ENCODE measurements around the gene NRXN3.

NRXN3 gene

GRCh38 chr14:79822034-79822433, 1651.9 kb downstream of the NRXN3 start:
- no peak for DNase-seq (ENCODE audit: low read depth)

GRCh38 chr14:79825046-79825521, 1654.9 kb downstream of the NRXN3 start:
- no peak for DNase-seq (ENCODE audit: low read depth)

- no peak for DNase-seq (ENCODE audit: low read depth)
Observed at GRCh38 chr14:79826362-79826761, 1656.2 kb downstream of the NRXN3 start.

GRCh38 chr14:79829405-79830166, 1659.4 kb downstream of the NRXN3 start:
- no peak for DNase-seq (ENCODE audit: low read depth)

- DNase-seq (ENCODE audit: low read depth), result no peak
Observed at GRCh38 chr14:79831195-79831892, 1661.2 kb downstream of the NRXN3 start.

- no peak for DNase-seq (ENCODE audit: low read depth)
Observed at GRCh38 chr14:79833781-79834180, 1663.6 kb downstream of the NRXN3 start.

- no peak for DNase-seq (ENCODE audit: low read depth)
Observed at GRCh38 chr14:79834868-79835267, 1664.7 kb downstream of the NRXN3 start.

- no peak for DNase-seq (ENCODE audit: low read depth)
Observed at GRCh38 chr14:79836577-79836976, 1666.4 kb downstream of the NRXN3 start.

GRCh38 chr14:79837699-79838098, 1667.5 kb downstream of the NRXN3 start:
- DNase-seq (ENCODE audit: low read depth), result no peak

- DNase-seq (ENCODE audit: low read depth), result no peak
Observed at GRCh38 chr14:79840103-79840502, 1669.9 kb downstream of the NRXN3 start.

GRCh38 chr14:79840831-79841230, 1670.7 kb downstream of the NRXN3 start:
- DNase-seq (ENCODE audit: low read depth), result no peak

GRCh38 chr14:79841433-79841832, 1671.3 kb downstream of the NRXN3 start:
- no peak for DNase-seq (ENCODE audit: low read depth)

- peak; percentile 25 for DNase-seq (ENCODE audit: low read depth)
Observed at GRCh38 chr14:79842270-79842669, 1672.1 kb downstream of the NRXN3 start.

- DNase-seq (ENCODE audit: low read depth), result no peak
Observed at GRCh38 chr14:79852950-79853744, 1683.0 kb downstream of the NRXN3 start.

GRCh38 chr14:79855789-79856188, 1685.6 kb downstream of the NRXN3 start:
- DNase-seq (ENCODE audit: low read depth), result no peak

- DNase-seq (ENCODE audit: low read depth), result no peak
Observed at GRCh38 chr14:79856381-79856780, 1686.2 kb downstream of the NRXN3 start.

GRCh38 chr14:79861111-79861510, 1690.9 kb downstream of the NRXN3 start:
- DNase-seq (ENCODE audit: low read depth), result no peak

- no peak for DNase-seq (ENCODE audit: low read depth)
Observed at GRCh38 chr14:79862045-79862444, 1691.9 kb downstream of the NRXN3 start.

GRCh38 chr14:79871136-79871535, 1701.0 kb downstream of the NRXN3 start:
- DNase-seq (ENCODE audit: low read depth), result no peak

GRCh38 chr14:79878229-79878628, 1708.1 kb downstream of the NRXN3 start:
- DNase-seq (ENCODE audit: low read depth), result no peak

- no peak for DNase-seq (ENCODE audit: low read depth)
Observed at GRCh38 chr14:79878785-79879184, 1708.6 kb downstream of the NRXN3 start.

- no peak for DNase-seq (ENCODE audit: low read depth)
Observed at GRCh38 chr14:79881299-79881698, 1711.1 kb downstream of the NRXN3 start.

- DNase-seq (ENCODE audit: low read depth), result no peak
Observed at GRCh38 chr14:79890527-79890926, 1720.4 kb downstream of the NRXN3 start.
